Suppressor macrophage treated with lipopolysaccharide for 4 hours (primary cell): Measurements from ENCODE around the gene LONRF3.
A peak's percentile ranks its signal among the peaks of the same experiment; 100 is the strongest.

Experiments
- DNase-seq: peaks from one replicate; pipeline ENCODE4 v3.0.0-alpha.2; 2020

LONRF3 gene

GRCh38 chrX:119041175-119041574 is 66.8 kb downstream of the LONRF3 start:
- peak; percentile 88 for DNase-seq

- peak; percentile 19 for DNase-seq
Measured at GRCh38 chrX:119042040-119042439, 67.6 kb downstream of the LONRF3 start.

GRCh38 chrX:119042996-119043395 is 68.6 kb downstream of the LONRF3 start:
- DNase-seq = no peak

GRCh38 chrX:119045884-119046283 is 71.5 kb downstream of the LONRF3 start:
- no peak for DNase-seq

GRCh38 chrX:119055687-119056086 is 81.3 kb downstream of the LONRF3 start:
- DNase-seq = no peak

GRCh38 chrX:119062750-119063374 is 88.4 kb downstream of the LONRF3 start:
- no peak for DNase-seq

GRCh38 chrX:119063428-119063827 is 89.0 kb downstream of the LONRF3 start:
- DNase-seq = no peak

- DNase-seq = peak; percentile 67
Measured at GRCh38 chrX:119067023-119067739, 92.8 kb downstream of the LONRF3 start.
